Epithelial cell of esophagus (primary cell): ENCODE data around the gene GPR162.
A peak's percentile ranks its signal among the peaks of the same experiment; 100 is the strongest.

Experiments
- DNase-seq: peaks from one replicate; pipeline ENCODE4 v3.0.0; 2010; ENCODE audit warnings: low read depth
- H3K4me3 ChIP-seq: 2 replicates; pipeline ENCODE4 v1.5.1; 2011; ENCODE audit warnings: mild to moderate bottlenecking, low read length, control low read depth
- TF ChIP-seq, protein P1 (sequence below): IDR thresholded peaks from 2 replicates; pipeline ENCODE4 v1.5.1; 2011; ENCODE audit warnings: low read depth, mild to moderate bottlenecking, low read length, control low read depth, inconsistent platforms; ENCODE audit not compliant: insufficient read depth; ENCODE audit errors: missing control alignments

Gene GPR162

GRCh38 chr12:6843118-6843902 is 21.7 kb downstream of the GPR162 start:
- no peak overlapping the region for H3K4me3 ChIP-seq
- TF ChIP-seq, protein P1, sequence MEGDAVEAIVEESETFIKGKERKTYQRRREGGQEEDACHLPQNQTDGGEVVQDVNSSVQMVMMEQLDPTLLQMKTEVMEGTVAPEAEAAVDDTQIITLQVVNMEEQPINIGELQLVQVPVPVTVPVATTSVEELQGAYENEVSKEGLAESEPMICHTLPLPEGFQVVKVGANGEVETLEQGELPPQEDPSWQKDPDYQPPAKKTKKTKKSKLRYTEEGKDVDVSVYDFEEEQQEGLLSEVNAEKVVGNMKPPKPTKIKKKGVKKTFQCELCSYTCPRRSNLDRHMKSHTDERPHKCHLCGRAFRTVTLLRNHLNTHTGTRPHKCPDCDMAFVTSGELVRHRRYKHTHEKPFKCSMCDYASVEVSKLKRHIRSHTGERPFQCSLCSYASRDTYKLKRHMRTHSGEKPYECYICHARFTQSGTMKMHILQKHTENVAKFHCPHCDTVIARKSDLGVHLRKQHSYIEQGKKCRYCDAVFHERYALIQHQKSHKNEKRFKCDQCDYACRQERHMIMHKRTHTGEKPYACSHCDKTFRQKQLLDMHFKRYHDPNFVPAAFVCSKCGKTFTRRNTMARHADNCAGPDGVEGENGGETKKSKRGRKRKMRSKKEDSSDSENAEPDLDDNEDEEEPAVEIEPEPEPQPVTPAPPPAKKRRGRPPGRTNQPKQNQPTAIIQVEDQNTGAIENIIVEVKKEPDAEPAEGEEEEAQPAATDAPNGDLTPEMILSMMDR = no peak
- DNase-seq = no peak

DNA sequence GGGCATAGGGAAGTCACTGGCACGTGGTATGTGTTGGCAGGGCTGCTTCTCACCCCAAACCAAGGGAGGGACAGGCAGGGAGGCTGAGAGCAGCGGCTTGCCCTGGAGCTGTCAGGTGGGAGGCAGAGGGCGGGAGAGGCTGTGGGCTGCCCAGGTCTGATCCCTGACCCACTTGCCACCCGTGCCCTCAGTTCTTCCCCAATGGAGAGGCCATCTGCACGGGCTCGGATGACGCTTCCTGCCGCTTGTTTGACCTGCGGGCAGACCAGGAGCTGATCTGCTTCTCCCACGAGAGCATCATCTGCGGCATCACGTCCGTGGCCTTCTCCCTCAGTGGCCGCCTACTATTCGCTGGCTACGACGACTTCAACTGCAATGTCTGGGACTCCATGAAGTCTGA is 23.8 kb downstream of the GPR162 start:
- DNase-seq = no peak
- TF ChIP-seq, protein P1 = no peak
- H3K4me3 ChIP-seq = no peak overlapping the region

- TF ChIP-seq, protein P1 = no peak
- H3K4me3 ChIP-seq = no peak overlapping the region
- DNase-seq = no peak
These were observed 24.8 kb downstream of the GPR162 start for GRCh38 chr12:6846316-6846869.

- DNase-seq = no peak
These were observed 26.1 kb downstream of the GPR162 start for GRCh38 chr12:6847676-6848075.

DNA sequence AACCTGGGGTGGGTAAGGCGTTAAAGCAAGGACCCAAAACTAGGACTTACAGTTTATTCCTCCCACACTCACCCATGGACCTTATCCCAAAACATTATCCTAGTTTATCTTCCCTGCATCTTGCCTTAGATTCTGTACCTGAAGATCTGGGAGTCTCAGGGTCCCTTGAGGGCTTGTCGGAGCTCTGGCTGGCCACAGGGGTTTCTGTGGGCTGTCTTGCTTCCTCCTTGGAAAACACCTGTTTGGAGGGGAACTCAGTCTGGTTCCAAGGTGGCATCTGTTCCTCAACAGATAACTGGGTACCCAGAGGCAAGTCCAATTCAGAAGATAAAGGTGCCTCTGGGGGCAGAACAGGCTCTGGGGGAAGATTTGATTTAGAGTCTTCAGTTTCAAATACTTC is 27.8 kb downstream of the GPR162 start:
- DNase-seq = no peak
- H3K4me3 ChIP-seq = no peak overlapping the region
- TF ChIP-seq, protein P1 = no peak

More at GRCh38 chr12:6847676-6848075, 26.1 kb downstream of the GPR162 start:
- no peak overlapping the region for H3K4me3 ChIP-seq
- TF ChIP-seq, protein P1 = no peak

DNA sequence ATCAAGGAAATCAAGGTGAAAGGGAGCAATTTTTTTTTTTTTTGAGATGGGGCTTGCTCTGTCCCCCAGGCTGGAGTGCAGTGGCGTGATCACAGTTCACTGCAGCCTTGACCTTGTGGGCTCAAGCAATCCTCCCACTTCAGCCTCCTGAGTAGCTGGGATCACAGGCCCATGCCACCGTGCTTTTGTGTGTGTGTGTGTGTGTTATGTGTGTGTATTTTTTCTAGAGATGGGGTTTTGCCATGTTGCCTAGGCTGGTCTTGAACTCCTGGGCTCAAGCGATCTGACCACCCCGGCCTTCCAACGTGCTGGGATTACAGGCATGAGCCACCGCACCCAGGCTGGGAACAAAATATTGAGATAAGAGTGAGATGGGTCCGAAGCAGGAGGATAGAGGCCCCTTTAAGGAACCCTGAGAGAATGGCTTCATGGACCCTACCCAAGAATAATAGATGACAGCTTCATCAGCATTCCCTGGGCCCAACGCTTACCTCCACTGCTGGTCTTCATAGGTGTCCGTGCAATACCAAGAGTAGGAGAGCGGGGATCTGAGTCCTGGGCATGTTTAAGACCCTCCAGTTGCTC is 28.4 kb downstream of the GPR162 start:
- TF ChIP-seq, protein P1 = no peak
- peak overlapping the region; percentile 97 for H3K4me3 ChIP-seq
- DNase-seq = no peak
